ENCODE results near the gene SMIM32. TPM values are rescaled to one million over a fixed set of nuclear protein-coding genes. Genes with fewer than 3 reads are reported as not detected.

SMIM32 gene
- total and polyA plus RNA-seq, 2 donors from 2014 or later, result 5.1 to 63.6 TPM

DNA sequence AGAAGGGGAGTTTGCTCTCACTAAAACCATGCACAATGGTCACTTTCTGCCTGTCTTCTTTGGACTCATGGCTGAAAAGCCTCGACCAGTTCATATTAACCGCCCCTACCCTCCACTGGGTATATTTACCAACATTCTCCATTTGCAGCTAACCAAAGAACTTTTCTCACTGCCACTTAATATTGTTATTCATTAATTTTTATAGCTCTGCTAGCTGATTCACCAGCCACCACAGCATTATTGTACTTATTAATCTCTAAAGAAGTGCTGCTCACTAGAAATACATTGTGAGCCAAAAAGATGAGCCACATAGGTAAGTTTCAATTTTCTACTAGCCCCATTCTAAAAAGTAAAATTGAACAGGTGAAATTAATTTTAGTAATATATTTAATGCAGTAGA is 33.4 kb upstream of the SMIM32 start:
- DNase-seq, result no peak
- no peaks in the 10 kb centered on the region for H3K36me3 ChIP-seq (ENCODE audit: control insufficient read depth in 2 of 3, insufficient read depth in 3 of 3, low read length in 3 of 3)
- intact Hi-C loops (cut with DNase I), result no loop called here
- peak overlapping the region; percentile 53 to 65 for H3K27ac ChIP-seq (ENCODE audit: low read depth in 2 of 2, low read length in 2 of 2)
- H3K9ac ChIP-seq (ENCODE audit: low read length in 3 of 3), result no peak overlapping the region
- FAIRE-seq, result no peak
- H3K4me1 ChIP-seq (ENCODE audit: control insufficient read depth in 2 of 3, insufficient read depth in 2 of 3, low read depth in 1 of 3, low read length in 3 of 3), result peaks cover 0 to 14% (median 3%) of the 10 kb centered on the region in 3 donors
- H3K27me3 ChIP-seq (ENCODE audit: control insufficient read depth, insufficient read depth, low read length), result no peaks in the 10 kb centered on the region
- TF ChIP-seq, protein P1, sequence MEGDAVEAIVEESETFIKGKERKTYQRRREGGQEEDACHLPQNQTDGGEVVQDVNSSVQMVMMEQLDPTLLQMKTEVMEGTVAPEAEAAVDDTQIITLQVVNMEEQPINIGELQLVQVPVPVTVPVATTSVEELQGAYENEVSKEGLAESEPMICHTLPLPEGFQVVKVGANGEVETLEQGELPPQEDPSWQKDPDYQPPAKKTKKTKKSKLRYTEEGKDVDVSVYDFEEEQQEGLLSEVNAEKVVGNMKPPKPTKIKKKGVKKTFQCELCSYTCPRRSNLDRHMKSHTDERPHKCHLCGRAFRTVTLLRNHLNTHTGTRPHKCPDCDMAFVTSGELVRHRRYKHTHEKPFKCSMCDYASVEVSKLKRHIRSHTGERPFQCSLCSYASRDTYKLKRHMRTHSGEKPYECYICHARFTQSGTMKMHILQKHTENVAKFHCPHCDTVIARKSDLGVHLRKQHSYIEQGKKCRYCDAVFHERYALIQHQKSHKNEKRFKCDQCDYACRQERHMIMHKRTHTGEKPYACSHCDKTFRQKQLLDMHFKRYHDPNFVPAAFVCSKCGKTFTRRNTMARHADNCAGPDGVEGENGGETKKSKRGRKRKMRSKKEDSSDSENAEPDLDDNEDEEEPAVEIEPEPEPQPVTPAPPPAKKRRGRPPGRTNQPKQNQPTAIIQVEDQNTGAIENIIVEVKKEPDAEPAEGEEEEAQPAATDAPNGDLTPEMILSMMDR (IDR thresholded peaks at IDR 0.05; ENCODE audit: borderline replicate concordance, extremely low read depth, insufficient read depth), result no peak
- H3K4me3 ChIP-seq (ENCODE audit: low read length in 3 of 3), result peak overlapping the region in 2 of 3 donors; percentile 15 to 44
- H3K9me3 ChIP-seq (ENCODE audit: control insufficient read depth in 2 of 3, insufficient read depth in 1 of 3, low read length in 3 of 3), result peaks cover 0 to under 1% (median under 1%) of the 10 kb centered on the region in 3 donors

DNA sequence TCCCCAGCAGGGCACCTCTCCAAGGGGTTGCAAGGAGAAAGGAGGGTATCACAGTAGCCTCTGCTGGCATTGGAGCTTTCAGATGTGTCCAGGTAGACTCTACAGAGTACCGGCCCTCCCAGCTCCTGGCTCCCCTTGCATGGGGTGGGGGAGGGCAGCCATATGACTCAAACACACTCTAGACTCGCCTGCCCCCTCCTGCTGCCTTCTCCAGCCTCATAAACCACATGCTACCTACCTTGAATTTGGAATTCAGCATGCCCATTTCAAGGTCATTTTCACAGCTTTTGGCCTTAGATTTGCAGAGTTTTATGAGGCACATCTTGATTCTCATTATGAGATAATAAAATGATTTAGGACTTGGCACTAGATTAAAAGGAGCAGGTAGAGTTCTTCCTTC is 32.8 kb upstream of the SMIM32 start:
- Histone ChIP-seq H3K4me1 (ENCODE audit: control insufficient read depth in 2 of 3, insufficient read depth in 2 of 3, low read depth in 1 of 3, low read length in 3 of 3) (peaks cover 0 to 14% (median 3%) of the 10 kb centered on the region in 3 donors), H3K9me3 (ENCODE audit: control insufficient read depth in 2 of 3, insufficient read depth in 1 of 3, low read length in 3 of 3) (peaks cover 0 to 5% (median 3%) of the 10 kb centered on the region in 3 donors), H3K27ac (ENCODE audit: low read depth in 2 of 2, low read length in 2 of 2) (peak overlapping the region in 1 of 2 donors; percentile 53), H3K9ac (ENCODE audit: low read length in 3 of 3) (no peak overlapping the region), H3K27me3 (ENCODE audit: control insufficient read depth, insufficient read depth, low read length) (no peaks in the 10 kb centered on the region), H3K4me3 (ENCODE audit: low read length in 3 of 3) (peak overlapping the region in 2 of 3 donors; percentile 15 to 44), H3K36me3 (ENCODE audit: control insufficient read depth in 2 of 3, insufficient read depth in 3 of 3, low read length in 3 of 3) (no peaks in the 10 kb centered on the region)
- FAIRE-seq (no peak), DNase-seq (no peak)
- TF ChIP-seq, protein P1 (IDR thresholded peaks at IDR 0.05; ENCODE audit: borderline replicate concordance, extremely low read depth, insufficient read depth), result no peak
- intact Hi-C loops (cut with DNase I), result no loop called here

DNA sequence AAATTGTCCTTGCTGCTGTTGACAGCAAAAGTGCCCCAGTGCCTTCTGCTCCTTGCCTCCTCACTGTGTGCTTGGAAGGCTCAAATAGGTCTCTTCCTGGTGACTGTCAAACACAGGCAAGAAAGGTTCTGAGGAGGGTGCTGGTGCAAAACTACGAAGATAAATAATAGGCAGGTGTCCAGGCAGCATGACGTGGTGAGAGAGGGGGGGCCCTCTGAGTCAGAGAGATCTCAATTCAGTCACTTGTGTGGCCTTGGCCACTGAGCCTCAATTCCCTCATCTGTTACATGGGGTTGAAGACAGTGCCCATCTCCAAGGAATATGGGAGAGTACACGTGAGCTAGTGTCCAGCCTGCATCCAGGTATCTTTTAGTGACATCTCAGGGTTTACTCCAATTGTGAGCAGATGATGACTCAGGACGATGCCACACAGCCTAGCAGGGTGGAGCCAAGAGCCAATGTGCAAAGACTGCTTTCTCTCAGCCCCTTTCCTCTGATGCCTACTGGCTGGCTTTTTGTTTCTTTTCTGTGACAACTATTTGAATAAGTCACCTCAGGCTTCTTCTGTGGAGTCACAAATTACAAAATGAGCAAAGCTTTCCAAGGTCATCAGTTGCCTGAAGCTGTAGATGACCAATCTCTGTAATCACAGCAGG is 29.7 kb upstream of the SMIM32 start:
- Histone ChIP-seq H3K4me3 (ENCODE audit: low read length in 3 of 3) (no peak overlapping the region), H3K27me3 (ENCODE audit: control insufficient read depth, insufficient read depth, low read length) (no peaks in the 10 kb centered on the region), H3K4me1 (ENCODE audit: control insufficient read depth in 2 of 3, insufficient read depth in 2 of 3, low read depth in 1 of 3, low read length in 3 of 3) (peaks cover 0 to 10% (median 0%) of the 10 kb centered on the region in 3 donors), H3K36me3 (ENCODE audit: control insufficient read depth in 2 of 3, insufficient read depth in 3 of 3, low read length in 3 of 3) (no peaks in the 10 kb centered on the region), H3K27ac (ENCODE audit: low read depth in 2 of 2, low read length in 2 of 2) (no peak overlapping the region), H3K9me3 (ENCODE audit: control insufficient read depth in 2 of 3, insufficient read depth in 1 of 3, low read length in 3 of 3) (peaks cover 0 to 8% (median 5%) of the 10 kb centered on the region in 3 donors), H3K9ac (ENCODE audit: low read length in 3 of 3) (no peak overlapping the region)
- DNase-seq (no peak), FAIRE-seq (no peak)
- intact Hi-C loops (cut with DNase I), result no loop called here
- TF ChIP-seq, protein P1 (IDR thresholded peaks at IDR 0.05; ENCODE audit: borderline replicate concordance, extremely low read depth, insufficient read depth), result no peak

Data from kidney (tissue), 14 donors.